OCI-LY1 (cell line): ENCODE measurements around the gene ZFHX3.

ENCODE experiments used
- EZH2 ChIP-seq: fragments of 200-600 bp; sonication (generic), shearing (Covaris generic); IDR thresholded peaks from 2 replicates; pipeline ENCODE4 v1.8.0; 2017; ENCODE audit warnings: borderline replicate concordance, mixed run types, mild to moderate bottlenecking, antibody characterized with exemption, low read length, moderate library complexity, mixed read lengths
- TF ChIP-seq, protein P1 (sequence below): fragments of 200-600 bp; sonication (generic), shearing (Covaris generic); IDR thresholded peaks from 2 replicates; pipeline ENCODE4 v1.5.1; 2017; ENCODE audit warnings: mild to moderate bottlenecking, antibody characterized with exemption, low read length, moderate library complexity, mixed read lengths

GRCh38 chr16:72987480-72987901 lies 60.4 kb downstream of the ZFHX3 start:
- TF ChIP-seq, protein P1, sequence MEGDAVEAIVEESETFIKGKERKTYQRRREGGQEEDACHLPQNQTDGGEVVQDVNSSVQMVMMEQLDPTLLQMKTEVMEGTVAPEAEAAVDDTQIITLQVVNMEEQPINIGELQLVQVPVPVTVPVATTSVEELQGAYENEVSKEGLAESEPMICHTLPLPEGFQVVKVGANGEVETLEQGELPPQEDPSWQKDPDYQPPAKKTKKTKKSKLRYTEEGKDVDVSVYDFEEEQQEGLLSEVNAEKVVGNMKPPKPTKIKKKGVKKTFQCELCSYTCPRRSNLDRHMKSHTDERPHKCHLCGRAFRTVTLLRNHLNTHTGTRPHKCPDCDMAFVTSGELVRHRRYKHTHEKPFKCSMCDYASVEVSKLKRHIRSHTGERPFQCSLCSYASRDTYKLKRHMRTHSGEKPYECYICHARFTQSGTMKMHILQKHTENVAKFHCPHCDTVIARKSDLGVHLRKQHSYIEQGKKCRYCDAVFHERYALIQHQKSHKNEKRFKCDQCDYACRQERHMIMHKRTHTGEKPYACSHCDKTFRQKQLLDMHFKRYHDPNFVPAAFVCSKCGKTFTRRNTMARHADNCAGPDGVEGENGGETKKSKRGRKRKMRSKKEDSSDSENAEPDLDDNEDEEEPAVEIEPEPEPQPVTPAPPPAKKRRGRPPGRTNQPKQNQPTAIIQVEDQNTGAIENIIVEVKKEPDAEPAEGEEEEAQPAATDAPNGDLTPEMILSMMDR, result no peak
- TF ChIP-seq EZH2, result no peak
